ENCODE results near the gene DAD1. TPM values are rescaled to one million over a fixed set of nuclear protein-coding genes. Genes with fewer than 3 reads are reported as not detected.

DAD1 gene
- polyA plus RNA-seq, 3 donors: 244 to 279 (median 277) TPM

GRCh38 chr14:22522466-22522957 is 66.5 kb downstream of the DAD1 start:
- no peak for DNase-seq (ENCODE audit: low read depth in 3 of 3, low spot score in 2 of 3)

GRCh38 chr14:22521449-22522239 is 67.4 kb downstream of the DAD1 start:
- no peak for DNase-seq (ENCODE audit: low read depth in 3 of 3, low spot score in 2 of 3)

- no peak for DNase-seq (ENCODE audit: low read depth in 3 of 3, low spot score in 2 of 3)
Measured at GRCh38 chr14:22520796-22521195, 68.2 kb downstream of the DAD1 start.

GRCh38 chr14:22519877-22520685 is 68.9 kb downstream of the DAD1 start:
- no peak for DNase-seq (ENCODE audit: low read depth in 3 of 3, low spot score in 2 of 3)

- no peak for DNase-seq (ENCODE audit: low read depth in 3 of 3, low spot score in 2 of 3)
Measured at GRCh38 chr14:22518073-22518472, 71.0 kb downstream of the DAD1 start.

GRCh38 chr14:22517117-22517720 is 71.8 kb downstream of the DAD1 start:
- no peak for DNase-seq (ENCODE audit: low read depth in 3 of 3, low spot score in 2 of 3)

- DNase-seq (ENCODE audit: low read depth in 3 of 3, low spot score in 2 of 3): no peak
Measured at GRCh38 chr14:22515929-22516328, 73.1 kb downstream of the DAD1 start.

Other genes with a start within 250 kb of the DAD1 start
- 10 to 100 TPM; 37.6 to 49.5 (median 43.7) TPM for gene ABHD4, start 9.1 kb upstream of the DAD1 start, polyA plus RNA-seq (ENCODE audit: insufficient read length in 3 of 3)
- under 1 TPM; 0.07 to 0.24 (median 0.11) TPM for gene OR6J1, start 55.1 kb upstream of the DAD1 start, polyA plus RNA-seq (ENCODE audit: insufficient read length in 3 of 3)
- gene OXA1L, start 177.5 kb upstream of the DAD1 start, polyA plus RNA-seq (ENCODE audit: insufficient read length in 3 of 3): 100 to 1,000 TPM; 132 to 140 (median 138) TPM
- gene SLC7A7, start 226.2 kb upstream of the DAD1 start, polyA plus RNA-seq (ENCODE audit: insufficient read length in 3 of 3): 100 to 1,000 TPM; 101 to 121 (median 108) TPM
- 10 to 100 TPM; 63.5 to 78.6 (median 75.8) TPM for gene MRPL52, start 240.7 kb upstream of the DAD1 start, polyA plus RNA-seq (ENCODE audit: insufficient read length in 3 of 3)
- 100 to 1,000 TPM; 132 to 140 (median 134) TPM for gene MMP14, start 247.4 kb upstream of the DAD1 start, polyA plus RNA-seq (ENCODE audit: insufficient read length in 3 of 3)